NT2/D1 (cell line): ENCODE measurements around the gene ADORA2B.

Source experiments
- DNase-seq: peaks from one replicate; pipeline ENCODE4 v3.0.0-alpha.2; 2011; ENCODE audit warnings: low read depth, low spot score
- H3K27me3 ChIP-seq: 2 replicates; pipeline ENCODE4 v1.6.0; 2011; ENCODE audit warnings: mild to moderate bottlenecking; ENCODE audit not compliant: insufficient read length, insufficient read depth
- H3K36me3 ChIP-seq: 2 replicates; pipeline ENCODE4 v1.6.1; 2011; ENCODE audit warnings: mild to moderate bottlenecking, low read length, mixed read lengths; ENCODE audit not compliant: insufficient read depth, insufficient read length
- H3K4me1 ChIP-seq: 2 replicates; pipeline ENCODE4 v1.5.1; 2011; ENCODE audit not compliant: insufficient read depth, insufficient read length
- H3K4me3 ChIP-seq: 2 replicates; pipeline ENCODE4 v1.5.1; 2011; ENCODE audit warnings: low read depth; ENCODE audit not compliant: insufficient read length
- H3K9ac ChIP-seq: 2 replicates; pipeline ENCODE4 v1.6.0; 2011; ENCODE audit warnings: low read depth; ENCODE audit not compliant: insufficient read length
- H3K9me3 ChIP-seq: 2 replicates; pipeline ENCODE4 v1.5.1; 2011; ENCODE audit warnings: mild to moderate bottlenecking, low read length; ENCODE audit not compliant: insufficient read depth
- SUZ12 ChIP-seq: IDR thresholded peaks from 2 replicates; pipeline ENCODE4 v1.6.1; 2011; ENCODE audit not compliant: insufficient read length, insufficient read depth; ENCODE audit errors: extremely low read depth
- YY1 ChIP-seq: IDR thresholded peaks from 2 replicates; pipeline ENCODE4 v1.6.1; 2011; ENCODE audit not compliant: insufficient read length, insufficient read depth
- ZNF274 ChIP-seq: IDR thresholded peaks from 2 replicates; pipeline ENCODE4 v1.6.1; 2011; ENCODE audit warnings: mild to moderate bottlenecking, low read depth, low read length

ADORA2B gene

GRCh38 chr17:15917021-15917437 is 27.9 kb upstream of the ADORA2B start:
- 0 out of 2 replicates have a peak, but pooled peaks cover 7% of the 10 kb centered on the region for H3K9me3 ChIP-seq
- DNase-seq, result no peak
- no peak overlapping the region for H3K4me3 ChIP-seq
- TF ChIP-seq YY1 (no peak), ZNF274 (no peak), SUZ12 (no peak)
- H3K27me3 ChIP-seq, result no peaks in the 10 kb centered on the region
- H3K4me1 ChIP-seq, result peaks cover 7% of the 10 kb centered on the region
- H3K36me3 ChIP-seq, result no peaks in the 10 kb centered on the region
- H3K9ac ChIP-seq, result no peak overlapping the region

DNA sequence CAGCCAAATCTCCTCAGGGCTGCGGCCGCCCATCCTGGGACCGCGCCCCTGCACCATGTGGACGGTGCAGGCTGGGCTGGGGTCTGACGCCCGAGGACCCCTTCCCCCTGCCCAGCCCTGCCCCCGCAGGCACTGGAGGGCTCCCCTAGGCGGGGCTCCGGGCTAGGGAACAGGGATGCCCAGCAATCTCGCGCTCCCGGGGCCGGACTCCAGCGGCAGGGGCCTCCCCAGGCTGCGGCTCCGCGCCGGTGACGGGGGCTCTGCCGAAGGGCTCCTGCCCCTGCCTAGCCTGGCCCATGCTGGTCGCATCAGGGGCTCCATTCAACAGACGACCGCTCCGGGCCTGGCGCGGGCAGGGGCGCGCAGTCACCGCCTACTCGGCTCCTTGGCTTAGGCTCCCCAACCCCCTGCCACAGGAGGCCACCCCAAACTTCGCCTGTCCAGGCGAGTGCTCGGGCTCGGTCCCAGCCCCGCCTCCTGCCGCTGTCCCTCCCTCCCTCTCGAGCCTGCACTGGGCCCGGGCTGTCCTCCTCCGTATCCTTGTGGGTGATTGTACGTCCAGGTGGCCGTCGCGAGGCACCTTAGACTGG is 27.4 kb upstream of the ADORA2B start:
- H3K9me3 ChIP-seq, result 0 out of 2 replicates have a peak, but pooled peaks cover 7% of the 10 kb centered on the region
- no peak overlapping the region for H3K4me3 ChIP-seq
- H3K9ac ChIP-seq, result no peak overlapping the region
- H3K36me3 ChIP-seq, result no peaks in the 10 kb centered on the region
- no peak for TF ChIP-seq SUZ12
- peaks cover 7% of the 10 kb centered on the region for H3K4me1 ChIP-seq
- DNase-seq, result no peak
- no peaks in the 10 kb centered on the region for H3K27me3 ChIP-seq

DNA sequence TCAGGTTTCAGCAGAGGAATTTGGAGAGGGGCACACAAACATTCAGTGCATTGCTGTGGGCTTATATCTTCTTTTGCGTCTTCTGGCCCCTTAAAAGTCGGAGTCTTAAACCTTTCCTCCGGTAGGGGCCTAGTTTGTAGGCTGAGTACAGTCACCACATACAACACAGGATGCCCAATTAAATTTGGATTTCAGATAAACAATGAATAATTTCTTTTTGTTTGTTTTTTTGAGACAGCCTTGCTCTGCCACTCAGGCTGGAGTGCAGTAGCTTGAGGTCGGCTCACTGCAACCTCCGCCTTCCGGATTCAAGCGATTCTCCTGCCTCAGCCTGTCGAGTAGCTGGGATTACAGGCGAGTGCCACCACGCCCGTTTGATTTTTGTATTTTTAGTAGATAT is 26.7 kb upstream of the ADORA2B start:
- DNase-seq, result no peak
- Histone ChIP-seq H3K4me1 (peaks cover 7% of the 10 kb centered on the region), H3K9me3 (0 out of 2 replicates have a peak, but pooled peaks cover 7% of the 10 kb centered on the region), H3K9ac (no peak overlapping the region), H3K4me3 (no peak overlapping the region), H3K36me3 (no peaks in the 10 kb centered on the region), H3K27me3 (no peaks in the 10 kb centered on the region)
- TF ChIP-seq SUZ12 (no peak), YY1 (no peak), ZNF274 (no peak)

DNA sequence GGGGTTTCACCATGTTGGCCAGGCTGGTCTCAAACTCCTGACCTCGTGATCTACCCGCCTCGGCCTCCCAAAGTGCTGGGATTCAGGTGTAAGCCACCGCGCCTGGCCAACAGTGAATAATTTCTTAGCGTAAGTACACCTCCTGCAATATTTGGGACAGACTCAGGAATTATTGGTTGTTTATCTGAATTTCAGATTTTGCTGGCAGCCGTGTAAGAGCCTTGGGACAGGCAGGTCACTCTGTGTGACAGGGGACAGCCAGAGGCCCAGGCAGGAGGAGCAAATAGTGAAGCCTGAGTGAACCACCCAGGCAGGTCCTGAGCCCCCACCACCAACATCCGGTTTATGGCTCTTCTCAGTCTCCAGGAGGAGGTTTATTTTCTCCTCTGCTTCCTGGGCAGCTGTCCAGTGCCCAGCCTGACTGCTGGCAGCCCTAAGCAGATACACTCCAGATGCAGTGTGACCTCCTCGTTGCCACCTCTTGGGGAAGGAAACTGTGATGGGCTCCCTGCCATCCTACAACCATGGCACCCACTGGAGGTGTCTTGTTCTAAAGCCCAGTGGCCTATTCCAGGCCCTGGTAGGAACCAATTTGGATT is 26.2 kb upstream of the ADORA2B start:
- Histone ChIP-seq H3K4me1 (peaks cover 7% of the 10 kb centered on the region), H3K36me3 (no peaks in the 10 kb centered on the region), H3K9me3 (0 out of 2 replicates have a peak, but pooled peaks cover 7% of the 10 kb centered on the region), H3K9ac (no peak overlapping the region), H3K27me3 (no peaks in the 10 kb centered on the region), H3K4me3 (no peak overlapping the region)
- no peak for DNase-seq
- TF ChIP-seq ZNF274 (no peak), YY1 (no peak), SUZ12 (no peak)

DNA sequence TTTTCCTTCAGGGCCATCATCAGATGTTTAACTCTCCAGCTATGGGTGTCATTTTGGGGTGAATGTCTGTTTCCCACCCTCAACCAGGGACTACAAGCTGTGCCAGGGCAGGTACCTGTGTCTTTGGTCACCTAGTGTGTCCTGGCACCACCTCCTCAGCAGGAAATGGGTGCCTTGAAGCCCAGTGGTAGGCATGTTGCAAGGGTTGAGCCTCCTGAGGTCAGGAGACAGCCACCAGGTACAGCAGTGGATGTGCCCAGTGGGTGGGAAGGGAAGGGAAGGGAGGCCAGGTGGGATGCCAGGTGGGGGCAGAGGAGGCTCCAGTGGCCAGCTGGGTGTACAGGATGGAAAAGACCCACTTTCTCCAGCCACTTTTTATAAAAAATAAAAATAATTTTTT is 25.5 kb upstream of the ADORA2B start:
- no peak for DNase-seq
- Histone ChIP-seq H3K4me1 (peaks cover 7% of the 10 kb centered on the region), H3K4me3 (no peak overlapping the region), H3K36me3 (no peaks in the 10 kb centered on the region), H3K9ac (no peak overlapping the region), H3K27me3 (no peaks in the 10 kb centered on the region), H3K9me3 (0 out of 2 replicates have a peak, but pooled peaks cover 7% of the 10 kb centered on the region)
- TF ChIP-seq ZNF274, result no peak
- no peak for TF ChIP-seq YY1
- no peak for TF ChIP-seq SUZ12

GRCh38 chr17:15920758-15921239 is 24.1 kb upstream of the ADORA2B start:
- Histone ChIP-seq H3K9ac (no peak overlapping the region), H3K27me3 (no peaks in the 10 kb centered on the region), H3K4me3 (no peak overlapping the region), H3K9me3 (no peaks in the 10 kb centered on the region), H3K36me3 (no peaks in the 10 kb centered on the region), H3K4me1 (peaks cover 7% of the 10 kb centered on the region)
- DNase-seq, result no peak
- TF ChIP-seq SUZ12 (no peak), ZNF274 (no peak), YY1 (no peak)

- Histone ChIP-seq H3K9me3 (no peaks in the 10 kb centered on the region), H3K9ac (no peak overlapping the region), H3K27me3 (no peaks in the 10 kb centered on the region), H3K4me1 (peaks cover 7% of the 10 kb centered on the region), H3K4me3 (no peak overlapping the region), H3K36me3 (no peaks in the 10 kb centered on the region)
- TF ChIP-seq SUZ12 (no peak), YY1 (no peak), ZNF274 (no peak)
- DNase-seq, result no peak
Measured at GRCh38 chr17:15921640-15922039, 23.3 kb upstream of the ADORA2B start.
